Activated gamma-delta T cell treated with anti-CD3 and anti-CD28 coated beads, Interleukin-2, amount 50 U/mL, for 16 hours (primary cell): Measurements from ENCODE around the gene ARSD.
"Not testable (repeated sequence)": the region's sequence is repeated elsewhere in the genome, so short reads cannot be mapped to it uniquely, and the experiment has no call there.

Source experiments
- DNase-seq: peaks from one replicate; pipeline ENCODE4 v3.0.0-alpha.2; 2020; ENCODE audit warnings: low read depth

The ARSD gene

DNA sequence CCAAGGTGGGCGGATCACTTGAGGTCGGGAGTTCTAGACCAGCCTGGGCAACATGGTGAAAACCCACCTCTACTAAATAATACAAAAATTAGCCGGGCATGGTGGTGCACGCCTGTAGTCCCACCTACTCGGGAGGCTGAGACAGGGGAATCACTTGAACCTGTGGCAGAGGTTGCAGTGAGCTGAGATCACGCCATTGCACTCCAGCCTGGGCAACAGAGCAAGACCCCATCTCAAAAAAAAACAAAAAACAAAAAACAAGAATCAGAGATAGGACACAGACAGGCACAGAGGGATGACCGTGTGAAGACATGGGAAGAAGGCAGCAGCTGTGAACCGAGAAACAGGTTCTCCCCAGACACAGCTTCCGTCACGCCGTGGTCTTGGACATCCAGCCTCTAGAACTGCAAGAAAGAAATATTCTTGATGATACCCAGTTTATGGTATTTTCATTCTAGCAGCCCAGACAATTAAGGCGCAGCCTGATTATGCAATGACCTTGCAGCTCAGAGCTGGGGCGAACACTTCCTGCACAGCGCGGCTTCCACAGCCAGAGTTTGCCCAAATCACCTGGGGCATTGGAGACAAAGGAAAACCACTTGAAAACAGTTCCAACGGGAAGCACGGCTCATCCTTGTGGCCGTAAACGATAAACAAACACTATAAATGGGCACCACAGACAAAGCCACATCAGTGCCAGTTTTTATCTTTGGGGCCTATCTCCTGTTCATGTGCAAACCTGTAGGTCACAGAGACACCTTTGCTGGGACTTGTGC, 4.2 kb upstream of the ARSD start:
- DNase-seq, result no peak

DNA sequence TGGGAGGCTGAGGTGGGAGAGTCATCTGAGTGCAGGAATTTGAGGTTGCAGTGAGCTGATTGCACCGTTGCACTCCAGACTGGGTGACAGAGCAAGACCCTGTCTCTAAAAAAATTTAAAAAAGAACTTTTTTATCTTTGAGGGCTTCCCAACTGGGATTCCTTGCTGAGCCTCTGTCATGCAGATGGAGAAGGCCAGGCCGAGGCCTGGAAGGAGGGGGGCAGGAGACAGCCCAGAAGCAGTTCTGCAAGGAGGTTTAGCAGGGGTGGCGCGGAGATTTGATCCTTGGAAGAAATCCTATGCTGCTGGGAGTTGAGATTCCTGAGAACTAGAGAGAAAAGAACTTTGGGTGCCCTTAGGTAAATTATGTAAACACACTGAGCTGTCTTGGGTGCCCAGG, 2.5 kb upstream of the ARSD start:
- DNase-seq, result no peak

DNA sequence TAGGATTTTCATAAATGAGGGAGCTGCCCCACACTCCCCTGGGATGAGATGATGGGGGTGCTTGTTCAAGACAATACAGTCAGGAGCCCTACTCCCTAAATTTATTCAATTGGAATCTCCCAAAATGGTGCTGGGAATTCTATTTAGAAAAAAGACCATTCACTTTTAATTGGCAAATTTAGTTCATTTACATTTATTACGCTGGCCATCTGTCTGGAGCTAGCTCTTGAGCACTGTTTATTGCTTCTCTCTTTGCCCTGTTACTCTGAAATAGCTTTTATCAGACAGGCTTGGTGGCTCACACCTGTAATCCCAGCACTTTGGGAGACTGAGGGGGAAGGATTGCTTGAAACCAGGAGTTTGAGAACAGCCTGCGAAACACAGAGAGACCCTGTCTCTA, 2.0 kb upstream of the ARSD start:
- no peak for DNase-seq

DNA sequence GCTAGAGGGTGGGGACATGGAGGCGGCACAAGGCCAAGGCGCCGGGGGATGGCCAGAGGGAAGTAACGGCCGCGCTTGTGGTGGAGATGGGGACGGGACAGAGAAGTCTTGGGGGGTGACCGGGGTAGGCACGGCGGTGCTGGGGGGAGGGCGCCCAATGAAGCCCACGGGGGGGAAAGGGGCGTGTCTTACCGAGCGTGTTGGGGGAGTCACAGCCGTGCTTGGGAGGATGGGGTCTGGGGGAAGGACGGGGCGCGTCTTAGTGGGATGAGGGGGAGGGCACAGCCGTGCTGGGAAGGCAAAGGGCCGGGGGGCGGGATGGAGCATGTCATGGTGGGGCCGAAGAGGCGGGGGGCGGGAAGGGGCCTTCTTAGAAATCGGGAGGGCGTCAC, 952 bp downstream of the ARSD start:
- DNase-seq, result no peak

DNA sequence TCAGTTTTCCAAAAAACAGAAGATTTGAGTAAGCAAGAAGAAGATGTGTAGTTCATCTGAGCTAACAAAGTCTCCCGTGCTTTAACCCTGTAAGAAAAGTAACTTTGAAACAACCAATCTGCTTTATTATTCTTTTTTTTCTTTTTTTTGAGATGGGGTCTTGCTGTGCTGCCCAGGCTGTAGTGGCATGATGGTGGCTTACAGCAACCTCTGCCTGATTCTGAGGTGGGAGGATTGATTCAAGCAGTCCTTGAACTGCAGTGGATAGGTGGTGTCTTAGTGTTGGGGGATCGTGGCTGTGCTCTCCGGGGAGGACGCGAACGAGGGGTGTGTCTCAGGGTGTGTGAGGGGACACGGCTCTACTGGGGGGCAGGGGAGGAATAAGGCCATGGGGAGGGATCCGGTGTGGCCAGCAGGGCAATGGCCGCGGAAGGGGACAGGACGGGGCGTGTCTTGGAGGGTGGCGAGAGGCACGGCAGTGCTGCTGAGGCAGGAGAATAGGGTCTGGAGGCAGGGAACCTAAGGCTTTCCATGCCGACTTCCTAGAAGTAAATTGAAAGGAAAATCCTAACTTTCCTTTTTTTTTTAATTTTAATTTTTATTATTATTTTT, 2.4 kb downstream of the ARSD start:
- DNase-seq, result no peak

DNA sequence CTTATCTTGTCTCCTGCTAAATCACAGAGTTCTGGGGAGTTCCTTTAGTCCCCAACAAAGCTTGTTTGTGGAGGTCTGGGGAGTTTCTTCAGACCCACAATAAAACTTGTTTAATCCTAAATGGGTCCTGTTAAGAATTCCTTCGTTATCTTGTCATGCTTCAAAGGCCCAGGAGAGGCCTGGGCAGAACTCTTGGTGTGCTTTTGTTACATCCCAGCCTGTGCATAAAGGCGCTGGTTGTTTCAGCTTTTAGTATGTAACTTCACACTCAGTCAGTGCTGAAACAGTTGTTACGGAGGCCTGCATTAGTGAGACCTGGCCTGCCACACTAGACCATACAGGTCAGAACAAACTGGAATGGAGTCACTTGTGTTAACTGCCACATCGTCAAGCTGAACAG, 2.9 kb downstream of the ARSD start:
- DNase-seq, result not testable (repeated sequence)

DNA sequence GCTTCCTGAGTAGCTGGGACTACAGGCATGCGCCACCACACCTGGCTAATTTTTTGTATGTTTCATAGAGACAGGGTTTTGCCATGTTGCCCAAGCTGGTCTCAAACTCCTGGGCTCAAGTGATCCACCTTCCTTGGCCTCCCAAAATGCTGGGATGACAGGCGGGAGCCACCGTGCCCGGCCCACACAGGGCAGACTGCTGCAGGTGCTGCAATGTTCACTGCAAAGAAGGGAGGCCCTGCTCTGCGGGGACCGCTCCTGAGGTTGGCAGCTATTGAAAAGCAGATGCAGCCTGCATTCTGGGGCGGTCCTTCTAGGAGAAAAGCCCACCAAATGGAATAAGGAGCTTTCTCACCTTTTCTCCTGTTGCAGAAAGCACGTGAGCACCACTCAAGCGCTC, 5.0 kb downstream of the ARSD start:
- no peak for DNase-seq

DNA sequence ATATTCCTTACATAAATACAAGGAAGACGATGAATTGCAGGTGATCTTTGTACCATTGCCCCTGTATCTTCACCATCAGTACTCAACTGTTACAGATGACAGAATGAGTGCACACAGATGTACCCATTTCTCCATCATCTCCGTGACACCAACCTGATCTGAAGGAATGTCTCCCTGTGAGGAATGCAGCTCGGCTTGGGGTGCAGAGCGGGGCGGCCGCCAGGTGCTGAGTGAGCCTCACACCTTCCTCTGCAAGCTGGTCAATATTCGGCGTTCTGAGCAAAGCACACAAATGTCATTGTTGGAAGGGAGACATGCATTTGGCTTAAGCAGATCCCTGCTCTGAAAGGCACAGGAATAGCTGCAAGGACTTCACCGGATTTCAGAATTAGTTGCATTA, 7.4 kb downstream of the ARSD start:
- no peak for DNase-seq

DNA sequence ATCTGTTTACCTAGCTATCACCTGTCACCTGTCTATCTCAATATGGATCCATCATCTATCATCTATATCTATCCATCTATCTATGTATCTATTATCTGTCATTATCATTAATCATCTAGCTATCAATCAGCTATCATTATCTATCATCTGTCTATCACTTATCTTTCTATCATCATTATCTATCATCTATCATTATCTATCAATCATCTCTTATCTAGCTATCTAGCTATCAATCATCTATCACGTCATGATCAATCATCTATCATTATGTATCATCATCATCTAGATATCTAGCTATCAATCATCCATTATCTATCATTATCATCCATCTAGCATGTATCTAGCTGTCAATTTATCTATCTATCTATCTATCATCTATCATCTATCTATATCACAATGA, 7.9 kb downstream of the ARSD start:
- DNase-seq, result no peak

DNA sequence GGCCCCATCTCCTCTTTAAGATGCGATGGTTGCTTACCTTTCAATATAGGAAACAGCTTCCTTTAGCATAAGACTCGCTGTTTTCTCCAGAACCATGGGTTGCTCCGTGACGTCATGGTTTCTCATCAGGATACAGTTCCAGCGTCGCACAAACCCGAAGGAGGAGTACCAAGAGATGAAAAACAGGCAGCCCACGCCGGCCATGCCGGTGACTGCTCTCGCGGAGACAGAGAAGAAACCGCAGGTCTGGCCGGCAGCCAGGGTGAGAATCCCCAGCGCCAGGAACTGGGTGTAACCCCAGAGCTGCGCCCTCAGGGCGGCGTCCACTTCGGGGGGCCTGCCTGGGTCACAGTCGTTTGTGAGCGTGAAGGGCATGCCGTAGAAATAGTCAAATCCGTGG, 11.4 kb downstream of the ARSD start:
- no peak for DNase-seq

DNA sequence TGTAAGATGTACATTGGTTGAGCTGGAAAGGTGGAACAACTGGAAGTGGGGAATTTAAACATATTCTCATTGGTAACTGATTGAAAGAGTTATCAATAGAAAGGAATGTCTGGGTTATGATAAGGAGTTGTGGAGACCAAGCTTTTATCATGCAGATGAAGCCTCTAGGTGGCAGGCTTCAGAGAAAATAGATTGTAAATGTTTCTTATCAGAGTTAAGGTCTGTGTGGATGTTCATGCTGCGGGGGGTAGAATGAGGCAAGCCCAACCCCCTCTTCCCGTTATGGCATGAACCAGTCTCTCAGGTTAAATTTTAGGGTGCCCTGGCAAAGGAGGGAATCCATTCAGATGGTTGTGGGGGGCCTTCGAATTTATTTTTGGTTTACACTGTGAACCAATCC, 16.0 kb downstream of the ARSD start:
- DNase-seq, result no peak

DNA sequence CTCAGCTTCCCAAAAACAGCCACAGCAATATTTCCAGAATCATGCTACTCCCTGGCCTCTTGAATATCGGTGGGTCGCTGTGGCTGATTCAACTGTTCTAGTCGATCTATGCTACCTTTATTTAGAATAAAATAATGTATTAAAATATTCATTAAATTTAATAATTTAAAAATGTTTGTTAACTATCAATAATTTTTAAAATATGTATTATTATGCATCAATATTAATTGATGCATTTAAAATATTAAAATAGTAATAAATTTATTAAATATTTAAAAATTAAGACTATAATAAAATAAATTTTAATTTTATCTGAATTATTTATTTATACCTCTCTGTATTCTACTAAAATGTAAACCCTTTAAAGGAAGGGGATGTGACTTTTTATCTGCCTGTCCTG, 19.0 kb downstream of the ARSD start:
- no peak for DNase-seq

DNA sequence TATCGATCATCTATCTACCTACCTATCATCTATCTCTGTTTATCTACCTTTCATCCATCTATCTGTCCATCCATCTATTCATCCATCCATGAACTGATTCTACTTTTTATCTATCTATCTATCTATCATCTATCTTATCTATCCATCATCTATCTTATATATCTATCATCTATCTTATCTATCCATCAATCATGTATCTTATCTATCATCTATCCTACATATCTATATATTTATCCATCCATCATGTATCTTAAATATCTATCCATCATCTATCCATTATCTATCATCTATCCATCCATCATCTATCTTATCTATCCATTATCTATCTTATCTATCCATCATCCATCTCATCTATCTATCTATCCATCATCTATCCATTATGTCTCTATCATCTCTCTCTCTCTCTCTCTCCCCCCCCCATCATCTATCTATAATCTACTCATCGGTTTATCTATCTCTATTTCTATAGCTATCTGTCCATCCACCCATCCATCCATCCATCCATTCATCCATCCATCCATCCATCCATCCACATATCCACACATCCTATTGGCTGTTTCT, 20.9 kb downstream of the ARSD start:
- DNase-seq, result no peak

DNA sequence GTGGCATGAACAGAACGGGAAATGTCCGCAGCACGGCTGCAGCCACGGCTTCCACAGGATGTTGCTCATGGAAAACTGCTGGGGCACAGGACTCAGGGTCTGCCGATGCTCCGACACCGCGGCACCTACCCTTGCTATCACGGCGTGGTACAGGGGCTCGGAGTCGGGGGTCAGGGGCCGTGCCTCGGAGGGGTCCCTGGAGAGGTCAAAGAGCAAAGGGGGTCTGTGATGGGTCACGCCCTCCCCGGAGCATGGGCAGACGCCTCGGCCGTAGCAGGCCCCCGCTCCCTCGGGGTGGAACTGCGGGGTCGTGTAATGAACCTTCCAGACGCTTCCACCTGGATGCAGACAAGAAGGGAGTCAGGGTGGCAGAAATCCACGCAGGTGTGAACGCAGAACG, 21.8 kb downstream of the ARSD start:
- no peak for DNase-seq

DNA sequence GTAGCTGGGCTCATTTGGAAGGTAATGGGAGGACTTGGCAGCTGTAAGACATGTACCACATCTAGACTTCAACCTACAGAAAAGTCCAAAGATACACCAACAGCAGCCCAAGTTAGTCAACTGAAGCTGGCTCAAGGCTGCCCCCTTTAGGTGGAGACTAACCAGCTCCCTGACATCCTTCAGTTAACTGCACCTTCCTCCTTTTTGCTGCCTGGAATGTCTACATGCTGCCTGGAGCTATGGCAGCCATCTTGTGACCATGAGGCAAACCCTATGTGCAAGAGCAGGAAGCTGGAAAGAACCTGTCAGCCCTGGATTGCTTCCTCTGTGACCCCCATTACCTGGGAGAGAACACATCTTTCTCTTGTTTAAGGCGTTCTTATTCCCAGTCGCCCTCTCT, 25.8 kb downstream of the ARSD start:
- no peak for DNase-seq

DNA sequence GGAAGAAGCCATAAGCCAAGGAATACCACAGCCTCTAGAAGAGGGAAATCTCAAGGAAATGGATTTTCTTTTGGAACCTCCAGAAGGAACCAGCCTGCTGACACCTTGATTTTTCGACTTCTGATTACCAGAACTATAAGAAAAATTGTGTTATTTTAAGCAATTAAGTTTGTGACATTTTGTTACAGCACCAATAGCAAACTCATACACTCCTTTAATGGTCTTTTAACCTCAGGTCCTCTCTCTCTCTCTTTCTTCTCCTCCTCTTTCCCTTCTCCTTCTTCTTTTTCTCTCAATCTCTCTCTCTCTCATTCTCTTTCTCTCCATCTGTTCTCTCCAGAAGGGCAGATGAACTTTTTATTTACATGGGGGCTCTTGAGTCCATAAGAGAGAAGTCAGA, 26.3 kb downstream of the ARSD start:
- DNase-seq, result no peak

DNA sequence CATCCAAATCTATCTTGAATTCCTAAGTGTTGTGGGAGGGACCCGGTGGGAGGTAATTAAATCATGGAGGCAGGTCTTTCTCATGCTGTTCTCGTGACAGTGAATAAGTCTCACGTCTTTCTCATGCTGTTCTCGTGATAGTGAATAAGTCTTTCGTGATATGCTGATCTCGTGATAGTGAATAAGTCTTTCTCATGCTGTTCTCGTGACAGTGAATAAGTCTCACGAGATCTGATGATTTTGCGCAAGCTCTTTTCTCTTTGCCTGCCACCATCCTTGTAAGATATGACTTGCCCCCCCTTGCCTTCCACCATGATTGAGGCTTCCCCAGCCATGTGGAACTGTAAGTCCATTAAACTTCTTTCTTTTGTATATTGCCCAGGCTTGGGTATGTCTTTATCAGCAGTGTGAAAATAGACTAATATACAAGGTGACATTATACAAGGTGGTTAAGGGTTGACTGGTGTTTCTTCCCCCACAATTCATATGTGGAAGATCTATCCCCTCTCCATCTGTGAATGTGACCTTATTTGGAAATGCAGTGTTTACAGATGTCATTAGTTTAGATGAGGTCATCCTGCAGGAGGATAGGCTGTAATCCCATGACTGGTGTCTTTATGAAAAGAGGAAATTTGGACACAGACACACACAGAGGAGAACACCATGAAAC, 27.6 kb downstream of the ARSD start:
- DNase-seq, result no peak

DNA sequence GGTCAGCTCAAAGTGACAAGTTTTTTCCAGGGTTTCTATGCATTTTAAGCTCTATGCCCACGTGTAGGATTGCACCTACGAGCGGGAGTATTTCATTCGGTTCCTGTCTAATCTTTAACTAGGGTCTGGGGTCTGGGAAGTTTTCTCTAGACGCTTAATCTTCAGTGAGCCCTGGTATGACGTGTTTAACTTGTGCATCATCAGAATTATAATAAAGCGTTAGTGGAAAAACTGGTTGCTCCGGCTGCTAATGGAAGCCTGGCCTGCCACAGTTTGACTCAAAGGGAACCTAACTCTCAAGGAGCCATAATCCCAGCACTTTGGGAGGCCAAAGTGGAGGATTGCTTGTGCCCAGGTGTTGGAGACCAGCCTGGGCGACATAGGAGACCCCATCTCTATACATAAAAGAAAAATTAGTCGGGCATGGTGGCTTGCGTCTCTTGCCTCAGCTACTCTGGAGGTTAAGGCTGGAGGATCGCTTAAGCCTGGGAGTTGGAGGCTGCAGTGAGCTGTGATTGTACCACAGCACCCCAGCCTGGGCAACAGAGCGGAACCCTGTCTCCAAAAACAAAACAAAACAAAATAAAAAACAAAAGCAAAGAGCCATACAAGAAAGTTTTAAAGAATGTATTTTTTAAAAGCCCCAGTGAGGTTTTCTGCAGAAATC, 30.2 kb downstream of the ARSD start:
- no peak for DNase-seq

DNA sequence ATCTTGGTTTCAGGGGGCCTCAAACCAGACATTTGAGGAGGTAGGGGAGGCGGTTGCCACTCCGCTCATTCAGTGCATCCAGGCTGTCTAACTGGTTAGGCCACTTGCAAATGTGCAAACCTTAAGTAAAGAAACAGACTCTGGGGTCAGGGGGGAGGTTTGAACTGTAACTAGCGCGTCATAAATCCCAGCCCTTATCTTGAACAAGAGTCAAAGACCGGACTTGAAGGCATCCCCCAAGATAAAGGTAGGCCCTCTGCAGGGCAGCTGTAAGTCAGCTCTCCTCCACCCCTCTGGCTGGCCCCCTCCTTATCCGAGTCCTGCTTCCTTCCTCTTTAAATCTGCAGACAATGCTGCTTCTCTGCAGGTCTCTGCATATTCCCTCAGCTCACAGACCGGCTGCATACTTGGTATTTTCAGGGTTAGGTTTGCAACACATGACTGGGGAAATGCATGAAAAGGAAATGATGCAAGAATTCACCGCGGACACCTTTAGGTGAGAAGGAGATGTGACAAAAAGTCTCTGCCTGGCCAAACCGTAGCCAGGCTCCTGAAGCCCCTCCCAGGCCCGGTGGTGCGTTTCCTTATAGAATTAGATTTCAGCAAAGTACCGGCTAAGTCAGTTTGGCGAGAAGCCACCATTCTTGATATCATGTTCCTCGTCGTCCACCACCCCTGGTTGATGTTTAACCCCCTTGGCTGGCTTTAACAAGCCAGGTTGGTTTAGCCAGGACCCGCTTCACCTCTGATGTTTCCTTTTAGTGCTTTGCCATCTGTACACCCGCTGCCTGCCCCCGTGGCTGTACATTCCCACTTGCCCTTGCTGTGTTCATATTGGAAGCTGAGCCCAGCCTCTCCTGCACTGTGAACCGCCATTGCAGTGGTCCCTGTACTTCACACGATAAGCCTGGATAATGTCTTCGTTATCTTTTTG, 31.2 kb downstream of the ARSD start:
- peak; percentile 1 for DNase-seq

DNA sequence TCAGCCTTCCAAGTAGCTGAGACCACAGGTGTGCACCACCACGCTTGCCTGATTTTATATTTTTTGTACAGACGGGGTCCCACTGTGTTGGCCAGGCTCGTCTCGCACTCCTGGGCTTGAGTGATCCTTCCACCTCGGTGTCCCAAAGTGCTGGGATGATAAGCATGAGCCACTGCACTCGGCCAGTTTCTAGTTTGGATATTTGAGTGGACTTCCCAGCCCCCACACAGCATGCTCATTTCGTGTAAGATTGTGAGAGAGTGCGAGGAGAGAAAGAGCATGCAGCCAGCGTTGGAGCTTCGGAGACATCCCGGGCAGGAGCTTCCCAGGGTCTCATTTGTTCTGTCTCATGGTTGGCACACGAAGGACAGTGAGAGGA, 31.8 kb downstream of the ARSD start:
- no peak for DNase-seq

DNA sequence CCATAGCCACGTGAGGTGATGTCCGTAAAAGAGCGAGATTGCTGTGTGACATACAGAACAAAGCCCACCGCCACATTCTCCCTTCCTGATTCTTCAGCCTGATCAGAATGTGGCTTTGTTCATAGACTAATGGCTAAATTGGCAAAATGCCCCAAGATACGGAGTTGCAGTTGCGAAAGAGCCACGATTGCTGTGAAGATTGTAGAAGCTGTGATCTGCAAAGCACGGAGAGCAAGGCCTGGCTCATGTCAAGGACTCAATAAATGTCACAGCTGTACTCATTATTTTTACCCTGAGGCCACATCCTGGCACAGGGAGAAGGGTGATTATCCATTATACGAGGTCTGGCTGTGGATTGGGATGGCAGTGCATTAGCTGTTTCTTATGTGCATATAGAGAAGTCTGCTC, 34.2 kb downstream of the ARSD start:
- no peak for DNase-seq

DNA sequence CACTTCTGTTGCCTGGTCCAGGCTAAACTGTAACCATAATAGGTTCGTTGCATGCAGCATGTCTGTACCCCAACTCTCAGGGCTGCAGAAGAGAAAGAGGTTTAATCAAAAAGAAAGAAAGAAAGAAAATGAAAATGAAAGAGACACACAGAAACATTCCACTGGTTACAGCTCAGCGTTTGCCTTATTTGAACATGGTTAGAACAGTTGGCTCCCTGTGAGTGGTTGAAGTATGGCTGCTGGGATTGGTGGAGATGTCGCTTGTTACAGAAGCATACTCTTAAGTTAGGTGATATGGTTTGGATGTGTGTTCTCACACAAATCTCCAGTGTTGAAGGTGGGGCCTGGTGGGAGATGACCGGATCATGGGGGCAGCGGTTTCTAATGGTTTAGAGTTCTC, 36.3 kb downstream of the ARSD start:
- DNase-seq, result no peak
